Measurements from ENCODE around the gene BMP4.

The BMP4 gene

GRCh38 chr14:53957739-53958138, 1.1 kb upstream of the BMP4 start:
- Histone ChIP-seq H3K4me1 (peaks cover 6% of the 10 kb centered on the region), H3K36me3 (ENCODE audit: control insufficient read depth, insufficient read depth, low read length) (no peaks in the 10 kb centered on the region), H3K27ac (no peak overlapping the region), H3K9me3 (ENCODE audit: control insufficient read depth, low read length) (no peaks in the 10 kb centered on the region), H3K27me3 (ENCODE audit: control insufficient read depth, insufficient read depth, low read length) (no peaks in the 10 kb centered on the region), H3K79me2 (no peaks in the 10 kb centered on the region), H3K4me2 (ENCODE audit: low read length) (no peak overlapping the region), H3K4me3 (ENCODE audit: low read depth, low read length) (no peak overlapping the region), H3K9ac (no peak overlapping the region), H2AFZ (no peak overlapping the region)
- TF ChIP-seq, protein P1, sequence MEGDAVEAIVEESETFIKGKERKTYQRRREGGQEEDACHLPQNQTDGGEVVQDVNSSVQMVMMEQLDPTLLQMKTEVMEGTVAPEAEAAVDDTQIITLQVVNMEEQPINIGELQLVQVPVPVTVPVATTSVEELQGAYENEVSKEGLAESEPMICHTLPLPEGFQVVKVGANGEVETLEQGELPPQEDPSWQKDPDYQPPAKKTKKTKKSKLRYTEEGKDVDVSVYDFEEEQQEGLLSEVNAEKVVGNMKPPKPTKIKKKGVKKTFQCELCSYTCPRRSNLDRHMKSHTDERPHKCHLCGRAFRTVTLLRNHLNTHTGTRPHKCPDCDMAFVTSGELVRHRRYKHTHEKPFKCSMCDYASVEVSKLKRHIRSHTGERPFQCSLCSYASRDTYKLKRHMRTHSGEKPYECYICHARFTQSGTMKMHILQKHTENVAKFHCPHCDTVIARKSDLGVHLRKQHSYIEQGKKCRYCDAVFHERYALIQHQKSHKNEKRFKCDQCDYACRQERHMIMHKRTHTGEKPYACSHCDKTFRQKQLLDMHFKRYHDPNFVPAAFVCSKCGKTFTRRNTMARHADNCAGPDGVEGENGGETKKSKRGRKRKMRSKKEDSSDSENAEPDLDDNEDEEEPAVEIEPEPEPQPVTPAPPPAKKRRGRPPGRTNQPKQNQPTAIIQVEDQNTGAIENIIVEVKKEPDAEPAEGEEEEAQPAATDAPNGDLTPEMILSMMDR (IDR thresholded peaks at IDR 0.05), result no peak

- Histone ChIP-seq H3K79me2 (no peaks in the 10 kb centered on the region), H3K9ac (no peak overlapping the region), H3K4me3 (ENCODE audit: low read depth, low read length) (peak overlapping the region; percentile 55), H3K36me3 (ENCODE audit: control insufficient read depth, insufficient read depth, low read length) (no peaks in the 10 kb centered on the region), H3K27ac (no peak overlapping the region), H3K4me1 (peaks cover 6% of the 10 kb centered on the region), H3K4me2 (ENCODE audit: low read length) (peak overlapping the region; percentile 84), H3K27me3 (ENCODE audit: control insufficient read depth, insufficient read depth, low read length) (no peaks in the 10 kb centered on the region), H2AFZ (peak overlapping the region; percentile 27), H3K9me3 (ENCODE audit: control insufficient read depth, low read length) (no peaks in the 10 kb centered on the region)
- TF ChIP-seq, protein P1 (IDR thresholded peaks at IDR 0.05), result no peak
These were observed 776 bp downstream of the BMP4 start for GRCh38 chr14:53955671-53956426.

DNA sequence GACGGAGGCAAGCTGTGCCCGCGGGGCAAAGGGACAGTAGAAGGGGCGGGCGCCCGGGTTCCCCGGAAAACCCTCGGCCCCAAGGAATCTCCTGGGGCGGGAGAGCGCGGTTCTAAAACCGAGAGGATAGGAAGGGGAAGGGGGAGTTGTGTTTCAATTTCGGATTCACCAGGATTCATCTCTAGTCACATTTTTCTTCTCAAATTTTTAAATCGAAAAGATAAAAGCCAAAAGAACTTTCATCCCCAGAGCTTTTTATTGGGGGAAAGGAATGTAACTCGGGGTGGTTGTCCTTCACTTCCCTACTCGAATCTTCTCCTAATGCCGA, 1.4 kb downstream of the BMP4 start:
- TF ChIP-seq, protein P1 (IDR thresholded peaks at IDR 0.05), result no peak
- Histone ChIP-seq H3K4me2 (ENCODE audit: low read length) (peak overlapping the region; percentile 84), H3K27me3 (ENCODE audit: control insufficient read depth, insufficient read depth, low read length) (no peaks in the 10 kb centered on the region), H3K9ac (no peak overlapping the region), H3K27ac (no peak overlapping the region), H3K36me3 (ENCODE audit: control insufficient read depth, insufficient read depth, low read length) (no peaks in the 10 kb centered on the region), H3K4me3 (ENCODE audit: low read depth, low read length) (peak overlapping the region; percentile 55), H3K4me1 (peaks cover 6% of the 10 kb centered on the region), H3K79me2 (no peaks in the 10 kb centered on the region), H3K9me3 (ENCODE audit: control insufficient read depth, low read length) (no peaks in the 10 kb centered on the region), H2AFZ (peak overlapping the region; percentile 84)

DNA sequence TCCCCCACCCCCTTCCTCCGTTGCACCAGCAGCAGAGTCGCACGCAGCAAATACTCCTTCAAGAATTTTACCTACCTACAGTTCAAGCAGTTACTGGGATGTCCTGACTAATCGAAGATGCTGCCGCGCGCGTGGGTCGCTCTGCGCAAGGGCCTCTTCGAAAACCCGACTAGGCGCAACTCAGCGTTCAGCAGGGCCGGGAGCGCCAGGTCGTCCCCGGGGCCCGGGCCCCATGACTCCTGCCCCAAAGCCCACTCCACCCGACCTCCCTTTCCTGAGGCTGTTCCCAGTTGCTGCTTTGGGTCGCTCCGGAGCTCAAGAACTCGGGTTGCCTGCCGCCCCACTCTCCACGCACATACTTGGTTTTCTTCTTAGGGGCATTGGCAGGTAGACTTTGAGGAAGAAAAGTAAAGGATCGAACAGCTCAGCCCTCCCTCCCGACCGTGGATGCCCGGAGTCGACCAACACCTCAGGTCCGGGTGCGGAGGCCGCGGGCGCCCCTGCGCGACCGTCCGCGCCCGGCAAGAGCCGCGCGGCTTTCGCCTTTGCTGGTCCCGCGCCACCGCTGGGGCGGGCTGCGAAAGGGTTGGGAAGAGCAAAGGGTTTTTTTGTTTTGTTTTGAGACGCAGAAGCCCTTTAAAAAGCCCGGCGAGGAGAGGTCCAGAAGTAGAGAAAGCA, 1.9 kb downstream of the BMP4 start:
- H3K4me2 ChIP-seq (ENCODE audit: low read length), result peak overlapping the region; percentile 84
- TF ChIP-seq, protein P1 (IDR thresholded peaks at IDR 0.05), result no peak
- H3K79me2 ChIP-seq, result no peaks in the 10 kb centered on the region
- no peak overlapping the region for H3K9ac ChIP-seq
- H2AFZ ChIP-seq, result peak overlapping the region; percentile 84
- H3K4me3 ChIP-seq (ENCODE audit: low read depth, low read length), result peak overlapping the region; percentile 55
- peaks cover 6% of the 10 kb centered on the region for H3K4me1 ChIP-seq
- no peaks in the 10 kb centered on the region for H3K36me3 ChIP-seq (ENCODE audit: control insufficient read depth, insufficient read depth, low read length)
- no peaks in the 10 kb centered on the region for H3K27me3 ChIP-seq (ENCODE audit: control insufficient read depth, insufficient read depth, low read length)
- H3K9me3 ChIP-seq (ENCODE audit: control insufficient read depth, low read length), result no peaks in the 10 kb centered on the region
- H3K27ac ChIP-seq, result no peak overlapping the region

Measured in parathyroid adenoma (tissue), 2 donors.